ENCODE measurements around the gene PCDHGB1.
"Not testable (repeated sequence)": the region's sequence is repeated elsewhere in the genome, so short reads cannot be mapped to it uniquely, and the experiment has no call there.

DNA sequence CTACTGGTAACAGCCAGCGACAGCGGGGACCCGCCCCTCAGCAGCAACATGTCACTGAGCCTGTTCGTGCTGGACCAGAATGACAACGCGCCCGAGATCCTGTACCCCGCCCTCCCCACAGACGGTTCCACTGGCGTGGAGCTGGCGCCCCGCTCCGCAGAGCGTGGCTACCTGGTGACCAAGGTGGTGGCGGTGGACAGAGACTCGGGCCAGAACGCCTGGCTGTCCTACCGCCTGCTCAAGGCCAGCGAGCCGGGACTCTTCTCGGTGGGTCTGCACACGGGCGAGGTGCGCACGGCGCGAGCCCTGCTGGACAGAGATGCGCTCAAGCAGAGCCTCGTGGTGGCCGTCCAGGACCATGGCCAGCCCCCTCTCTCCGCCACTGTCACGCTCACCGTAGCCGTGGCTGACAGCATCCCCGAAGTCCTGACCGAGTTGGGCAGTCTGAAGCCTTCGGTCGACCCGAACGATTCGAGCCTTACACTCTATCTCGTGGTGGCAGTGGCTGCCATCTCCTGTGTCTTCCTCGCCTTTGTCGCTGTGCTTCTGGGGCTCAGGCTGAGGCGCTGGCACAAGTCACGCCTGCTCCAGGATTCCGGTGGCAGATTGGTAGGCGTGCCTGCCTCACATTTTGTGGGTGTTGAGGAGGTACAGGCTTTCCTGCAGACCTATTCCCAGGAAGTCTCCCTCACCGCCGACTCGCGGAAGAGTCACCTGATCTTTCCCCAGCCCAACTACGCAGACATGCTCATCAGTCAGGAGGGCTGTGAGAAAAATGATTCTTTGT, 44.7 kb downstream of the PCDHGB1 start:
- not testable (repeated sequence) for TF ChIP-seq EZH2 (IDR thresholded peaks at IDR 0.05; ENCODE audit: borderline replicate concordance, insufficient read depth, low read length, poor library complexity, severe bottlenecking); POLR2AphosphoS5 (IDR thresholded peaks at IDR 0.05); EP300 (conservative IDR thresholded peaks at IDR 0.05; ENCODE audit: poor library complexity, severe bottlenecking)
- TF ChIP-seq, protein P1, sequence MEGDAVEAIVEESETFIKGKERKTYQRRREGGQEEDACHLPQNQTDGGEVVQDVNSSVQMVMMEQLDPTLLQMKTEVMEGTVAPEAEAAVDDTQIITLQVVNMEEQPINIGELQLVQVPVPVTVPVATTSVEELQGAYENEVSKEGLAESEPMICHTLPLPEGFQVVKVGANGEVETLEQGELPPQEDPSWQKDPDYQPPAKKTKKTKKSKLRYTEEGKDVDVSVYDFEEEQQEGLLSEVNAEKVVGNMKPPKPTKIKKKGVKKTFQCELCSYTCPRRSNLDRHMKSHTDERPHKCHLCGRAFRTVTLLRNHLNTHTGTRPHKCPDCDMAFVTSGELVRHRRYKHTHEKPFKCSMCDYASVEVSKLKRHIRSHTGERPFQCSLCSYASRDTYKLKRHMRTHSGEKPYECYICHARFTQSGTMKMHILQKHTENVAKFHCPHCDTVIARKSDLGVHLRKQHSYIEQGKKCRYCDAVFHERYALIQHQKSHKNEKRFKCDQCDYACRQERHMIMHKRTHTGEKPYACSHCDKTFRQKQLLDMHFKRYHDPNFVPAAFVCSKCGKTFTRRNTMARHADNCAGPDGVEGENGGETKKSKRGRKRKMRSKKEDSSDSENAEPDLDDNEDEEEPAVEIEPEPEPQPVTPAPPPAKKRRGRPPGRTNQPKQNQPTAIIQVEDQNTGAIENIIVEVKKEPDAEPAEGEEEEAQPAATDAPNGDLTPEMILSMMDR (IDR thresholded peaks at IDR 0.05; ENCODE audit: poor library complexity, severe bottlenecking), result not testable (repeated sequence)
- TF ChIP-seq, protein P2, sequence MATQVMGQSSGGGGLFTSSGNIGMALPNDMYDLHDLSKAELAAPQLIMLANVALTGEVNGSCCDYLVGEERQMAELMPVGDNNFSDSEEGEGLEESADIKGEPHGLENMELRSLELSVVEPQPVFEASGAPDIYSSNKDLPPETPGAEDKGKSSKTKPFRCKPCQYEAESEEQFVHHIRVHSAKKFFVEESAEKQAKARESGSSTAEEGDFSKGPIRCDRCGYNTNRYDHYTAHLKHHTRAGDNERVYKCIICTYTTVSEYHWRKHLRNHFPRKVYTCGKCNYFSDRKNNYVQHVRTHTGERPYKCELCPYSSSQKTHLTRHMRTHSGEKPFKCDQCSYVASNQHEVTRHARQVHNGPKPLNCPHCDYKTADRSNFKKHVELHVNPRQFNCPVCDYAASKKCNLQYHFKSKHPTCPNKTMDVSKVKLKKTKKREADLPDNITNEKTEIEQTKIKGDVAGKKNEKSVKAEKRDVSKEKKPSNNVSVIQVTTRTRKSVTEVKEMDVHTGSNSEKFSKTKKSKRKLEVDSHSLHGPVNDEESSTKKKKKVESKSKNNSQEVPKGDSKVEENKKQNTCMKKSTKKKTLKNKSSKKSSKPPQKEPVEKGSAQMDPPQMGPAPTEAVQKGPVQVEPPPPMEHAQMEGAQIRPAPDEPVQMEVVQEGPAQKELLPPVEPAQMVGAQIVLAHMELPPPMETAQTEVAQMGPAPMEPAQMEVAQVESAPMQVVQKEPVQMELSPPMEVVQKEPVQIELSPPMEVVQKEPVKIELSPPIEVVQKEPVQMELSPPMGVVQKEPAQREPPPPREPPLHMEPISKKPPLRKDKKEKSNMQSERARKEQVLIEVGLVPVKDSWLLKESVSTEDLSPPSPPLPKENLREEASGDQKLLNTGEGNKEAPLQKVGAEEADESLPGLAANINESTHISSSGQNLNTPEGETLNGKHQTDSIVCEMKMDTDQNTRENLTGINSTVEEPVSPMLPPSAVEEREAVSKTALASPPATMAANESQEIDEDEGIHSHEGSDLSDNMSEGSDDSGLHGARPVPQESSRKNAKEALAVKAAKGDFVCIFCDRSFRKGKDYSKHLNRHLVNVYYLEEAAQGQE (IDR thresholded peaks at IDR 0.05; ENCODE audit: borderline replicate concordance), result not testable (repeated sequence)

Data from neural cell (in vitro differentiated cells).